ENCODE measurements around the gene TLCD2. TPM values are rescaled to one million over a fixed set of nuclear protein-coding genes. Genes with fewer than 3 reads are reported as not detected.
"Not testable (repeated sequence)": the region's sequence is repeated elsewhere in the genome, so short reads cannot be mapped to it uniquely, and the experiment has no call there.

TLCD2 gene
- total RNA-seq, 3 donors from 2014 or later, result 29.0 to 45.6 (median 37.6) TPM

GRCh38 chr17:1745513-1746020 lies 35.4 kb upstream of the TLCD2 start:
- Histone ChIP-seq H3K36me3 (ENCODE audit: low read depth) (no peaks in the 10 kb centered on the region), H3K9me3 (no peaks in the 10 kb centered on the region), H3K4me3 (no peak overlapping the region), H3K4me1 (ENCODE audit: low read depth) (no peaks in the 10 kb centered on the region)
- DNase-seq, result no peak
- no peak for ATAC-seq
- no peak for TF ChIP-seq CTCF (IDR thresholded peaks at IDR 0.05)
- intact Hi-C loops (cut with DNase I, micrococcal nuclease), result no loop called here

- H3K4me3 ChIP-seq, result no peak overlapping the region
- DNase-seq, result no peak
- no peaks in the 10 kb centered on the region for H3K9me3 ChIP-seq
- no peaks in the 10 kb centered on the region for H3K36me3 ChIP-seq (ENCODE audit: low read depth)
- ATAC-seq, result no peak
- H3K4me1 ChIP-seq (ENCODE audit: low read depth), result no peaks in the 10 kb centered on the region
- TF ChIP-seq CTCF (IDR thresholded peaks at IDR 0.05), result no peak
- intact Hi-C loops (cut with DNase I, micrococcal nuclease), result no loop called here
Measured at GRCh38 chr17:1744551-1745512, 34.7 kb upstream of the TLCD2 start.

GRCh38 chr17:1743088-1743439 lies 32.9 kb upstream of the TLCD2 start:
- Histone ChIP-seq H3K36me3 (ENCODE audit: low read depth) (no peaks in the 10 kb centered on the region), H3K9me3 (no peaks in the 10 kb centered on the region), H3K4me3 (no peak overlapping the region), H3K4me1 (ENCODE audit: low read depth) (no peaks in the 10 kb centered on the region)
- DNase-seq (no peak), ATAC-seq (no peak)
- intact Hi-C loops (cut with DNase I, micrococcal nuclease), result no loop called here
- no peak for TF ChIP-seq CTCF (IDR thresholded peaks at IDR 0.05)

- no peaks in the 10 kb centered on the region for H3K36me3 ChIP-seq (ENCODE audit: low read depth)
- ATAC-seq (no peak), DNase-seq (no peak)
- no peaks in the 10 kb centered on the region for H3K9me3 ChIP-seq
- no peak for TF ChIP-seq CTCF (IDR thresholded peaks at IDR 0.05)
- no peak within 1 kb of the TSS for H3K4me3 ChIP-seq
- no peaks in the 10 kb centered on the region for H3K4me1 ChIP-seq (ENCODE audit: low read depth)
- intact Hi-C loops (cut with DNase I, micrococcal nuclease), result no loop called here
Measured at GRCh38 chr17:1742371-1743087, 32.4 kb upstream of the TLCD2 start, which contains the start of gene SERPINF2. Gene SERPINF2 (plus strand): TSS chr17:1742871. CDS start chr17:1744996, 2,125 bp downstream.

GRCh38 chr17:1741899-1742298 lies 31.7 kb upstream of the TLCD2 start:
- H3K9me3 ChIP-seq; ATAC-seq; DNase-seq; intact Hi-C loops (cut with DNase I, micrococcal nuclease); H3K4me3 ChIP-seq; H3K4me1 ChIP-seq (ENCODE audit: low read depth); H3K36me3 ChIP-seq (ENCODE audit: low read depth): not testable (repeated sequence)
